ENCODE results near the gene LRRC38. TPM values are rescaled to one million over a fixed set of nuclear protein-coding genes. Genes with fewer than 3 reads are reported as not detected.
A peak's percentile ranks its signal among the peaks of the same experiment; 100 is the strongest.

The LRRC38 gene
- total and polyA plus RNA-seq, 10 of the 15 experiments (the other 5 are each of a cell fraction or from before 2014, with no cell fraction given) = not detected

DNA sequence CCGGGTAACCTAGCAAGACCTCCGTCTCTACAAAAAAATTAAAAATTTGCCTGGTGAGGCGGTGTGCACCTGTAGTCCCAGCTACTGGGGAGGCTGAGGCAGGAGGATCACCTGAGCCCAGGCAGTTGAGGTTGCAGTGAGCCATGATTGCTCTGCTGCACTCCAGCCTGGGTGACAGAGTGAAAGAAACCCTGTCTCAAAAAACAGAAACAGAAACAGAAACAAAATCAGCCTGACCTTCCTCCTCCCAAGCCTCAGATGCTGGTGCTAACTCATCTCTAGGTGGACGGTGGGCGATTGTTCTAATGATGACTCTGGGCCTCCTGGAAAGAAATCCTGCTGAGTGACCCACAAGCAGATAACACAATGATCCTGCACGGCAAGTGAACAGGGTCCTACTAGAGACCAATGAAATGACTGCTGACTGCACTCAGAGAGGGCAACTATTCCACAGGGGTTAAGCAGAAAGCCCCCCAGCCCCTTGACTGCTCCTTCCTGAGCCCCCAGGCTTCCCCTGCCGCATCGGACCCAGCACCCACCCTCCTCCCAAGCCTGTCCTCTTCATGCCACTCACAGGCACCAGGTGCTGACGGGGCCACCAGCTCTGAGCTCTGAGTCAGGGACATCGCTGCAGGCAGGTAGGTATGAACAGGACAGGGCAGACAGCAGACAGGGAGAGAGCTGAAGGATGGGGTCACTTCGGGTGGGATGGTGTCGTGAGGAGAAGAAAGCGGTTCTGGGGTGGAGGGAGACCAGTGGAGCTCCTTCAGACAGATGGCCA is 27.8 kb upstream of the LRRC38 start:
- Histone ChIP-seq H4K20me1 (ENCODE audit: control insufficient read depth, insufficient read depth) (no peaks in the 10 kb centered on the region), H3K9me3 (replicated peaks; ENCODE audit: control insufficient read depth, insufficient read depth, low read length) (no peaks in the 10 kb centered on the region), H3K79me2 (ENCODE audit: control insufficient read depth, insufficient read depth, low read length) (no peaks in the 10 kb centered on the region), H3K27ac (ENCODE audit: control insufficient read depth, insufficient read depth) (no peak overlapping the region), H3K36me3 (ENCODE audit: control insufficient read depth in 2 of 2, insufficient read depth in 2 of 2, low read length in 1 of 2) (no peaks in the 10 kb centered on the region), H3K4me2 (ENCODE audit: control insufficient read depth, insufficient read depth) (no peak overlapping the region), H3K9ac (ENCODE audit: control insufficient read depth, insufficient read depth, low read length) (no peak overlapping the region), H3K4me1 (ENCODE audit: control insufficient read depth, insufficient read depth, low read length) (no peaks in the 10 kb centered on the region), H3K27me3 (replicated peaks in 1 of 2; ENCODE audit: control insufficient read depth in 2 of 2, insufficient read depth in 2 of 2, low read length in 1 of 2) (no peaks in the 10 kb centered on the region), H3K4me3 (no peak overlapping the region), H2AFZ (ENCODE audit: control insufficient read depth, low read depth, low read length) (peak overlapping the region; percentile 54)
- BruUV-seq (replicated peaks) = no TSS peak
- ChIA-PET SMC1A (ENCODE audit: uncharacterized antibody, unreplicated experiment) (no interaction called here), CTCF (no interaction called here), POLR2A (no interaction called here), RAD21 (ENCODE audit: unreplicated experiment) (no interaction called here)
- FAIRE-seq = no peak
- 69% methylated on average over 13 of the region's 13 CpGs for WGBS (ENCODE audit: insufficient coverage, insufficient replicate concordance, low lambda C conversion rate, missing lambda C conversion rate)
- DNase-seq (ENCODE audit: low read depth, low spot score) = no peak
- in situ Hi-C loops (cut with MboI) (no loop called here), intact Hi-C loops (cut with micrococcal nuclease; ENCODE audit: unreplicated experiment) (no loop called here)
- peak; percentile 55 for ATAC-seq
- TF ChIP-seq, protein P1, sequence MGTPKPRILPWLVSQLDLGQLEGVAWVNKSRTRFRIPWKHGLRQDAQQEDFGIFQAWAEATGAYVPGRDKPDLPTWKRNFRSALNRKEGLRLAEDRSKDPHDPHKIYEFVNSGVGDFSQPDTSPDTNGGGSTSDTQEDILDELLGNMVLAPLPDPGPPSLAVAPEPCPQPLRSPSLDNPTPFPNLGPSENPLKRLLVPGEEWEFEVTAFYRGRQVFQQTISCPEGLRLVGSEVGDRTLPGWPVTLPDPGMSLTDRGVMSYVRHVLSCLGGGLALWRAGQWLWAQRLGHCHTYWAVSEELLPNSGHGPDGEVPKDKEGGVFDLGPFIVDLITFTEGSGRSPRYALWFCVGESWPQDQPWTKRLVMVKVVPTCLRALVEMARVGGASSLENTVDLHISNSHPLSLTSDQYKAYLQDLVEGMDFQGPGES (IDR thresholded peaks at IDR 0.05) = no peak
- TF ChIP-seq ZSCAN29 (IDR thresholded peaks at IDR 0.05) = no peak
- TF ChIP-seq, protein P2, sequence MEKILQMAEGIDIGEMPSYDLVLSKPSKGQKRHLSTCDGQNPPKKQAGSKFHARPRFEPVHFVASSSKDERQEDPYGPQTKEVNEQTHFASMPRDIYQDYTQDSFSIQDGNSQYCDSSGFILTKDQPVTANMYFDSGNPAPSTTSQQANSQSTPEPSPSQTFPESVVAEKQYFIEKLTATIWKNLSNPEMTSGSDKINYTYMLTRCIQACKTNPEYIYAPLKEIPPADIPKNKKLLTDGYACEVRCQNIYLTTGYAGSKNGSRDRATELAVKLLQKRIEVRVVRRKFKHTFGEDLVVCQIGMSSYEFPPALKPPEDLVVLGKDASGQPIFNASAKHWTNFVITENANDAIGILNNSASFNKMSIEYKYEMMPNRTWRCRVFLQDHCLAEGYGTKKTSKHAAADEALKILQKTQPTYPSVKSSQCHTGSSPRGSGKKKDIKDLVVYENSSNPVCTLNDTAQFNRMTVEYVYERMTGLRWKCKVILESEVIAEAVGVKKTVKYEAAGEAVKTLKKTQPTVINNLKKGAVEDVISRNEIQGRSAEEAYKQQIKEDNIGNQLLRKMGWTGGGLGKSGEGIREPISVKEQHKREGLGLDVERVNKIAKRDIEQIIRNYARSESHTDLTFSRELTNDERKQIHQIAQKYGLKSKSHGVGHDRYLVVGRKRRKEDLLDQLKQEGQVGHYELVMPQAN (conservative IDR thresholded peaks at IDR 0.05) = no peak
- TF ChIP-seq WRNIP1 (IDR thresholded peaks at IDR 0.05; ENCODE audit: borderline replicate concordance, low read depth, low read length) = no peak
- no peak for TF ChIP-seq GABPA (IDR thresholded peaks at IDR 0.05; ENCODE audit: low read depth)
- no peak for TF ChIP-seq ZNF207 (IDR thresholded peaks at IDR 0.05; ENCODE audit: borderline replicate concordance)

Measured in GM12878 (cell line).